Activated T-cell treated with anti-CD3 and anti-CD28 coated beads, Interleukin-2, amount 50 U/mL, for 4 hours (primary cell): ENCODE data around the gene FAP. TPM values are rescaled to one million over a fixed set of nuclear protein-coding genes. Genes with fewer than 3 reads are reported as not detected.

Experiments used
- ATAC-seq, 2 donors: fragments of 200-7000 bp; cut with Tn5 transposase; one replicate each; pipeline ENCODE4 v1.10.0; 2021
- DNase-seq: peaks from one replicate; pipeline ENCODE4 v3.0.0-alpha.2; 2020
- H3K27me3 Mint-ChIP-seq: one replicate; pipeline ENCODE4 v1.8.0; 2021; ENCODE audit warnings: low read depth, mixed read lengths
- H3K36me3 Mint-ChIP-seq: one replicate; pipeline ENCODE4 v1.8.0; 2022; ENCODE audit warnings: mixed read lengths; ENCODE audit not compliant: insufficient read depth
- H3K4me1 Mint-ChIP-seq: one replicate; pipeline ENCODE4 v1.8.0; 2021; ENCODE audit warnings: low read depth, mixed read lengths
- H3K4me3 Mint-ChIP-seq: one replicate; pipeline ENCODE4 v1.8.0; 2021; ENCODE audit warnings: mild to moderate bottlenecking, moderate library complexity, mixed read lengths
- H3K9me3 Mint-ChIP-seq: one replicate; pipeline ENCODE4 v1.8.0; 2021; ENCODE audit warnings: mixed read lengths
- total RNA-seq, 3 donors: library from RNA; stranded (reverse); gene quantifications; one replicate each; pipeline ENCODE4 v1.2.1, GENCODE V29; 2021

Gene FAP
- total RNA-seq, 3 donors from 2014 or later: not detected

DNA sequence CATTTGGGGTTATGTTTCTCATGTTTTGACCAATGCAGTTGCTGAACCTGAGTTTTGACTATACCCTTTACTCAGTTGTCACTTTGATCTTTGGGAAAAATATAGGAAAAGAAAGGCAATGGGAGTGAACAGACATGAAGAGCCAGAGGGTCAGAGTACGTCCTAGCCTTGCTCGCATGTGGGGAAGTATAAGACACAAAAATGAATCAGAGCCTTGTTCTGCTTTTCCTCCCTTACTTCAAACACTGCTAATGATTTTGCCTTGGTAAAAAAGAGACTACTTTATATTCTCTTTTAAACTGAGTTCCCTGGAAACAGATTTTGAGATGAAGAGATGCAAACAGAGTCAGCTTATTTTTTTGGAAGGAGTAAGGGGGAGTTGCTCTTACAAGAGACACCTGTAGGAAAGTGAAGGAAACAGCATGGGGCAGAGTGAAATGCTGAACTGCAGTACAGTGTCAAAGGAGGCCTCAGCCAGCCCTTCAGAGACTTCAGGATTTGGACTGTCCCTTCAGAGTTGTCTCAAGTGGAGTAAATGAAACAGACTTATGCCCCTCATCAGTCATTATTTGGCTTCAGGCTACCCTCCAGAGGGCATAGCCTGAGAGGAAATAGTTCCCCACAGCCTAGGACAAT, 11.1 kb upstream of the FAP start:
- H3K4me1 Mint-ChIP-seq: no peaks in the 10 kb centered on the region
- DNase-seq (no peak), ATAC-seq (no peak)
- H3K36me3 Mint-ChIP-seq: no peaks in the 10 kb centered on the region
- H3K4me3 Mint-ChIP-seq: no peak overlapping the region
- H3K27me3 Mint-ChIP-seq: peaks cover 7% of the 10 kb centered on the region
- H3K9me3 Mint-ChIP-seq: peaks cover 7% of the 10 kb centered on the region

DNA sequence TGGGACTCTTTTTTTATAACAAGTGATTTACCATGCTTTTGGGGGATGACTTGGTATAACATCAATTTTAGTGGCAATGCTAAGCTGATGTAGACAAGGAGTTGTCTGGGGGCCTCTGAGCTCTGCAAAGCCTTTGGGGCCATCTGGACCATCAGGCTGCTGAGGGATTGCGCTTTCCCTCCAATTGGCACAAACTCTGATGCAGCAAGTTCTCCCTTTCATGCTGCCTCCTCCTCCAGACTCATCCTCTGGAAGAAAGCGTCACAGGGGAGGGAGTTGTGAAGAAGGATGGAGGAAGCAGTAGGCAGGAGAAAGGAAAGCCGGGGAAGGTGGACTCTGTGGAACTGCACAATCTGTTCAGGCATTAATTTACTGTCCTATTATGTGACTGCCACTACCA, 10.2 kb upstream of the FAP start:
- Mint-ChIP-seq H3K36me3 (no peaks in the 10 kb centered on the region), H3K9me3 (peaks cover 7% of the 10 kb centered on the region)
- DNase-seq: no peak

DNA sequence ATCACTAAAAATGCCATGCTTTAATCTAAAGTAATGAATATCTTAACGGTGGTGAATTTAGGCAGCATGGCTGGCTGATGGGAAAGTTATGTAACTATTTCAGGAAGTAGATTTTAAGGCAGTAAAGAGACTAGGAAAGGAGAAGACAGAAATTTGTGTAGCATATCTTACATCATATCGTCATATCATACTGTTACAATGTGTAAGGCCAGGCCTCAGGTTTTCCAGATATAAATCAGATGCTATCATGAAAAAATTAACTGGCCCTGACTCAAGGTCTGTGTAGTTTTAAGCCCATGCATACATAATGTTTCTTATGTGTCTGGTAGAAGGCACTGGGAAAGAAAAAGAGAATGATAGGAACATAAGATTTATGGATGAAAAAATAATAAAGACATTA, 8.9 kb upstream of the FAP start:
- ATAC-seq (no peak), DNase-seq (no peak)
- H3K4me3 Mint-ChIP-seq: no peak overlapping the region
- no peaks in the 10 kb centered on the region for H3K36me3 Mint-ChIP-seq
- H3K27me3 Mint-ChIP-seq: peaks cover 3% of the 10 kb centered on the region
- H3K9me3 Mint-ChIP-seq: peaks cover 7% of the 10 kb centered on the region
- H3K4me1 Mint-ChIP-seq: no peaks in the 10 kb centered on the region

More for the DNA sequence above, 10.2 kb upstream of the FAP start:
- no peak for ATAC-seq
- H3K27me3 Mint-ChIP-seq: peaks cover 7% of the 10 kb centered on the region
- H3K4me1 Mint-ChIP-seq: no peaks in the 10 kb centered on the region
- H3K4me3 Mint-ChIP-seq: no peak overlapping the region

DNA sequence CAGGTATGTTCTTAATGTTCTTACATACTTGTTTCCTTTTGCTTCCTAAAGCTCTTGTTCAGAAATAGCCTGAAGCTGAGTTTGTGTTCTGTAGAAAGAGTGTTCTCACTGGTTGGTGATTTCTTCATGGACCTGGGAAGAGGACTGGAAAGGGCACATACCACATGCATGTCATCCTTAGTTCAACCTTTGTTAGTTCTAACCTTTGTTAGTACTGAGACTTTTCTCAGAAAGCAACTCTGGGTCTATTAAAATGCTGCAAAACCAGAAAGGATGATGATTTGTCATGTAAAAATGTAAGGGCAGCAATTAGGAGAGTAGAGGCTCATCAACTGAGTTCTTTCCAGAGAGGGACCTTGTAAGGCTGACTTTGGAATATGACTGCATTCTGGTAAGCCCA, 2.5 kb upstream of the FAP start:
- Mint-ChIP-seq H3K4me1 (no peaks in the 10 kb centered on the region), H3K36me3 (no peaks in the 10 kb centered on the region), H3K9me3 (peaks cover 7% of the 10 kb centered on the region), H3K27me3 (peaks cover 5% of the 10 kb centered on the region), H3K4me3 (no peak overlapping the region)
- no peak for DNase-seq
- ATAC-seq: no peak

DNA sequence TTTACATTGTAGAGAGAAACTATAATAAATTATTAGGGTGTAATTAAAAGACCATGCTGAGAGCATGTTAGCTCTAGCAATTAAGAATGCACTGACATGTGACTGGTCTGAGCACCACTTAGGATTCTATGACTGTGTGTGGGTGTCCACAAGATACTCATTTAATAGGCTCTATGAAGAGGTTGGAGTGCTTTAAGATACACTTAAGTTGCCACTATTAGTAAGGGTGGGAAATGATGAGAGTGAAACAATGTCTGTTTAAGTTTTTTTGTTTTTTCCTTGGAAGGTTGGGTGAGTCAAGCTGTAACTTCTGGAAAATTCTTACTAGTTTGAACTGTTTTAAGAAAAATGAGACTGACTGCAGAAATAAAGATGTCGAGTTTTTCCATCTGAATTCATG, 1.8 kb upstream of the FAP start:
- ATAC-seq (no peak), DNase-seq (no peak)
- no peaks in the 10 kb centered on the region for H3K36me3 Mint-ChIP-seq
- no peak overlapping the region for H3K4me3 Mint-ChIP-seq
- H3K27me3 Mint-ChIP-seq: peaks cover 11% of the 10 kb centered on the region
- no peaks in the 10 kb centered on the region for H3K4me1 Mint-ChIP-seq
- H3K9me3 Mint-ChIP-seq: peaks cover 1% of the 10 kb centered on the region

DNA sequence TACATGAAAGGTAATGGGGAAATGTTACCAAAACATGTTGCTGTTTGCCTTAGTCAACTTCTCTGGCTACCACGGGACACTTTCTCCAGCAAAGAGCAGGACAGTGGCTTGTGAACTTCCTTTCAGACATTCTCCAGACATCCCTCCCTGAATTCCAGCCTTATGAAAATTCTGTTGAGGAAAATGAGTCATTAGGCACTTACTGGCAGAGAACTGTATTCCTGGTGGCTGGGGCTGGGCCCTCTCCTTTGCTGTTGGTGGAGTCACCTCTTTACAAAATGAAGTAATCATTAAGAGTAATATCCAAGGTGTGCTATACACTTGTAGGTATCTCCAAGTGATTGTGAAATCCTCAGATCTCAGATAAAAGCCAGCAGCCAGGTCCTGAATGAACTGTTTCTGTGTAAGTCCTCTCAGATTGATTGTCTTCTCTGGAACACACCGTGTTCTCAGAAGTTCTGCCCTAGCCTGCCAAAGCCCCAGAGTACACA, 1.3 kb upstream of the FAP start:
- no peaks in the 10 kb centered on the region for H3K36me3 Mint-ChIP-seq
- H3K27me3 Mint-ChIP-seq: peaks cover 16% of the 10 kb centered on the region
- no peaks in the 10 kb centered on the region for H3K4me1 Mint-ChIP-seq
- H3K9me3 Mint-ChIP-seq: no peaks in the 10 kb centered on the region
- H3K4me3 Mint-ChIP-seq: no peak overlapping the region
- ATAC-seq: no peak
- DNase-seq: no peak

DNA sequence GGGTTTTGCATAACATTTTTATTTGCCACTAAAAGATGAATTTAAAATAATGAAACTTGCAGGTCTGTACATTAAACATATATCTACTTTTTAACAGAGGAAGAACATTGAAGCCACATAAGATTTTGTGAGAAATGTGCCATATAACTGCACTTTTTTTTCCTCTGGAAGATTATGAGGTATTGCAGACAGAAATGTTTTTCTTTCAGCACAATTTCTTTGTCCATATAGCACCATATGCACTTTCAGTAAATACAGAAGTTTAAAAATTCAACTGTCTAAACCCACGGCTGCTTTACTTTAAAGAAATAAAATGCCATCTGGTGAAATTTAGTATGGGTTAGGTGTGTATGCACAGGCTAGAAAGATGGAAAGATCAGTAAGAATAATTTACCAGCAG, 470 bp upstream of the FAP start:
- Mint-ChIP-seq H3K27me3 (peaks cover 21% of the 10 kb centered on the region), H3K4me3 (no peak overlapping the region), H3K9me3 (no peaks in the 10 kb centered on the region), H3K4me1 (no peaks in the 10 kb centered on the region), H3K36me3 (no peaks in the 10 kb centered on the region)
- DNase-seq: no peak
- no peak for ATAC-seq

DNA sequence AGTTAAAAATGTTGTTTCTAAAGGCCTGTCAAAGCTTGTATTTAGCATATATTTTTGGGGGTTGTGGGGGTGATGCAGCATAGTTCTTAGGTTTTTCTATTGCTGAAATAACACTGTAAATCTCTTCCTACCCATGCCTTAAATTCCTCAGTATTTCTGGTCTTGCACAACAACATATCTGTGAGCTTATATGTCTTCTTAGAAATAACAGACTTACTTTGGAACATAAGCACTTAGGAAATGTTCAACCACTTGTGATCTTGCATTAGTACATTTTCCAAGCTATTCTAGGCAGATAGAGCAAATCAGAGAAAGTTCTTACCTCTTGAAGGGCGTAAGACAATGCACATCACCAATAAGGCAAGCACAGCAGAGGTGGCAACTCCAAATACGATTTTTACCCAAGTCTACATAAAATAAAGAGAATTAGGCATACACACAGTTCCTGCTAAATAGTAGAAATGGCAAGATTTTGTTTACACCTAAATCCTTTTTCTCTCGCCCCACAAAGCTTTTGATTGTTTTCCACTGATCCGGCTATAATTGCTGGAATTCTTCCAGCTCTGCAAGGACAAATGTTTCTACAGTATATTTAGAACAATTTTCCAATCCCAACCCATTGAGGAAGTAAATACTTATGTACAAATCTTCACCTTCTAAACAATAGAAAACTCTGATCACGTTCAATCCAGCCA, 512 bp downstream of the FAP start:
- no peak for ATAC-seq
- Mint-ChIP-seq H3K4me1 (no peaks in the 10 kb centered on the region), H3K27me3 (peaks cover 21% of the 10 kb centered on the region)

DNA sequence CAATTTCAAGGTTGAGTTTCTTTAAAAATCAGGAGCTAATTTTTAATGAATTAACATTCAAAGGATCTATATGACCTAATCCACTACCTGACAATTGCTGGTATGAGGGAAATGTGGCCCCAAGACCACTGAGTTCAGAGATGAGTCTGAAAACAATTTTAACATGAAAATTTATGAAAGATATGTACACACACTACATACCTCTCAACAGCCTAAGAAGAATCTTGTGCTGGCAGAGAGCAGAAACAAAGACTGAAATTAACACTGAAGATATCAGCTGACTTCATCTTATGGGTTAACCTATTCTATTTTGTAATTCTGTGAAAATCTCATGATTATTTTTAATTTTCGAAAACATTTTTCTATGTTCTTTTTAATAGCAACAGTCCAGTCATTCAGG, 1.7 kb downstream of the FAP start:
- ATAC-seq: no peak
- DNase-seq: no peak
- no peaks in the 10 kb centered on the region for H3K4me1 Mint-ChIP-seq
- peaks cover 26% of the 10 kb centered on the region for H3K27me3 Mint-ChIP-seq
- H3K9me3 Mint-ChIP-seq: no peaks in the 10 kb centered on the region
- no peaks in the 10 kb centered on the region for H3K36me3 Mint-ChIP-seq
- no peak overlapping the region for H3K4me3 Mint-ChIP-seq

More for the DNA sequence above, 512 bp downstream of the FAP start:
- H3K9me3 Mint-ChIP-seq: no peaks in the 10 kb centered on the region
- no peaks in the 10 kb centered on the region for H3K36me3 Mint-ChIP-seq
- no peak overlapping the region for H3K4me3 Mint-ChIP-seq
- no peak for DNase-seq

DNA sequence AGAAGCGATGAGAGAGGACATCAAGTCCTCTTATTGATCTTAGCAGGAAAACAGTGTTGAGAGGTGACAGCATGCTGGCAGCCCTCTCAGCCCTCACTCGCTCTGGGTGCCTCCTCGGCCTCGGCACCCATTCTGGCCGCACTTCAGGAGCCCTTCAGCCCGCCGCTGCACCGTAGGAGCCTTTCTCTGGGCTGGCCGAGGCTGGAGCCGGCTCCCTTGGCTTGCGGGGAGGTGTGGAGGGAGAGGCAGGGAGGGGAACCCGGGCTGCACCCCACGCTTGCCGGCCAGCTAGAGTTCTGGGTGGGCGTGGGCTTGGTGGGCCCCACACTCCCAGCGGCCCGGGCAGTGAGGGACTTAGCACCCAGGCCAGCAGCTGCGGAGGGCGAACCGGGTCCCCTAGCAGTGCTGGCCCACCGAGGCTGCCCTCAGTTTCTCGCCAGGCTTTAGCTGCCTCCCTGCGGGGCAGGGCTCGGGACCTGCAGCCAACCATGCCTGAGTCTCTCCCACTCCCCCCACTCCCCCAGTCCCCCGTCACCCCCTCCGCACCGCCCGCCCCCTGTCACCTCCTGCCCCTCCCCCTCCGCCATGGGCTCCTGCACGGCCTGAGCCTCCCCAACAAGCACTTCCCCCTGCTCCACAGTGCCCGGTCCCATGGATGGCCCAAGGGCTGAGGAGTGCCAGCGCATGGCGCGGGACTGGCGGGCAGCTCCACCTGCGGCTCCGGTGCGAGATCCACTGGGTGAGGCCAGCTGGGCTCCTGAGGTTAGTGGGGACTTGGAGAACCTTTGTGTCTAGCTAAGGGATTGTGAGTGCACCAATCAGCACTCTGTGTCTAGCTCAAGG, 8.4 kb downstream of the FAP start:
- no peaks in the 10 kb centered on the region for H3K4me1 Mint-ChIP-seq
- H3K36me3 Mint-ChIP-seq: no peaks in the 10 kb centered on the region
- DNase-seq (no peak), ATAC-seq (no peak)
- no peaks in the 10 kb centered on the region for H3K9me3 Mint-ChIP-seq
- peaks cover 18% of the 10 kb centered on the region for H3K27me3 Mint-ChIP-seq
- no peak overlapping the region for H3K4me3 Mint-ChIP-seq

DNA sequence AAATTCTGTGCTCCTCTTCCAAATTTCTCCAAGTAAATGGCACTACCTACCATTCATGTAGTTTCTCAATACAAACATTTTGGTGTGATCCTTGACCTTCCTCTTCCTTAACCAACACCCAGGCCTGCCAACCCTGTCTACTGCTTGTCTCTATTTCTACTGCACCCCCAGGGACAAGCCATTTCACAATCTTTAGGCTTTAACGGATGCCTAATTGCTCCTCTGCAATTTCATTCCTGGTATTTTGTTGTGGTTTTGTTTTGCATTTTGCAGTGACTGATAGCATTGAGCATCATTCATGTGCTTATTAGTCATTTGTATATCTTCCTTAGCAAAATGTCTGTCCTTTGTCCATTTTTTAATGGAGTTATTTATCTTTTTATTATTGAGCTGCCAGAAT, 10.0 kb downstream of the FAP start:
- Mint-ChIP-seq H3K36me3 (no peaks in the 10 kb centered on the region), H3K9me3 (no peaks in the 10 kb centered on the region), H3K4me1 (no peaks in the 10 kb centered on the region), H3K27me3 (peaks cover 10% of the 10 kb centered on the region), H3K4me3 (no peak overlapping the region)
- DNase-seq (no peak), ATAC-seq (no peak)

DNA sequence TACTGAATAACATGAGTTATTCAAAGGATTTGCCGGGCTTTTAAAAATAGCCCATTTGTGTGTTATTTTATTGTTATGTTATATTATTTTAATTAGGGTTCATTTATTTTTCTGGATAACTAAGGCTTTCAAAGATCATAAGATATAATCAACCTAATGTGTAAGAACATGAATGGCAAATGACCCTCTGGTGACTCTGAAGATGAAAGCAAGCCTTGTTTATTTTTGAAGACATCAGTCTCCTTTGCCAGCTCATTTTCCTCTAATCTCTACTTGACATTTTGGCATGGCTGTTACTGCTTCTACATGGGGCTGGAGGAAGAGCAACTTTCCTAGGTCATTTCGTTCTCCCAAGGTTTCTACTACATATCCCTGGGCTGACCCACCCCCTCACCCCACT, 10.6 kb downstream of the FAP start:
- H3K4me1 Mint-ChIP-seq: no peaks in the 10 kb centered on the region
- no peaks in the 10 kb centered on the region for H3K36me3 Mint-ChIP-seq
- ATAC-seq: no peak
- no peaks in the 10 kb centered on the region for H3K9me3 Mint-ChIP-seq
- DNase-seq: no peak
- peaks cover 12% of the 10 kb centered on the region for H3K27me3 Mint-ChIP-seq
- no peak overlapping the region for H3K4me3 Mint-ChIP-seq

DNA sequence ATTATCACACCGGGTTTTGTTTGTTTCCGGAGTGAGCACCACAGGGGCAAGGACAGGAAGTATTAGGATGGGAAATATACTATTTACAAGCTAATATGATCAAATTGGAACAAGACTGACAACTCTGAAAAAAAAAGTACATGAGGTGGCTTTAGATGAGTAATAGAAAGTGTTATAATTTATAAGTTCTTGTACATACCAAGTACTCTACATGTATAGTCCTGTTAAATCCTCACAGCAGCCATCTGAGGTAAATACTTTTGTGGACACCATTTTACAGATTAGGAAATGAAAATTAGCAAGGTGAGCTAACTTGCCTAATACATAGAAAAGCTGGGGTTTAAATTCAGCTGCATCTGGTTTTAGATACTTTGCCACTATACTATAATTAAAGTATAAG, 11.2 kb downstream of the FAP start:
- peaks cover 7% of the 10 kb centered on the region for H3K27me3 Mint-ChIP-seq
- no peaks in the 10 kb centered on the region for H3K36me3 Mint-ChIP-seq
- no peaks in the 10 kb centered on the region for H3K4me1 Mint-ChIP-seq
- DNase-seq (no peak), ATAC-seq (no peak)
- no peaks in the 10 kb centered on the region for H3K9me3 Mint-ChIP-seq
- no peak overlapping the region for H3K4me3 Mint-ChIP-seq

DNA sequence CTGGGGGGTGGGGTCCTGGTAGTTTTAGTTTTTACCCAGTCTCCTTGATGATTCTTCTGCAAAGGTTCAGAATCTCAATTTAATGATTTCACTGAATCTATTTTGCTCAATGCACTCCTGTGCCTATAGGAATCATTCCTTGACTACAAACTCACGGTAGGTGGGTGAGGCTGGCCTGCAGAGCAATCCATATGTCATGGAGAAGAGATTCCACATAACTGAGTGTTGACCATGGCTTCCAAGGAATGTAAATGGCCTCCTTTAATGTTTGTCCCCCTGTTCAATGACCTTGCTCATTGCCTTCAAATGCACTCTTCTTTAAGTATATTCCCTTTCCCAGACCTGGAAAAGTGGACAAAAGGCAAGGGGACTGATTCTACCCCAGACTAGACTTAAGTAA, 12.5 kb downstream of the FAP start:
- no peak for ATAC-seq
- no peak overlapping the region for H3K4me3 Mint-ChIP-seq
- H3K27me3 Mint-ChIP-seq: peaks cover 4% of the 10 kb centered on the region
- H3K4me1 Mint-ChIP-seq: no peaks in the 10 kb centered on the region
- no peak for DNase-seq
- H3K9me3 Mint-ChIP-seq: no peaks in the 10 kb centered on the region
- no peaks in the 10 kb centered on the region for H3K36me3 Mint-ChIP-seq

DNA sequence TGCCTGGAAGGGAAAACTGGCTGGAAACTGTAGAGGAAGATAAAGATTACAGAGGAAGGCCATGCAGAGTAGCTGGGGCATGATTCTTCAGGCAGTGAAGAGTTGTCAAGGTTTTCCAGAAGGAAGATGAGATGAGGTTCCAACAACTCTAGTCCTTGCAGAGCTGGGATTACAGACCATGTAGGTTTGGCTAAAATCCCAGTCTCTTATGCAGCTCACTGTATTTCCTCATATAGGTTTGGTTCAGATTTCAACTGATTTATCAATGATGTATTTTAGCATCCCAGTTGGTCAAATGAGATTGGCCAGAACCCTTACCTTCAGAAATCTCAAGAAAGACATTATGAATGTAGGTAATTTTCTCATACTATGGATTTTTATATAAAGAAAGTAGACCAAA, 16.4 kb downstream of the FAP start:
- H3K36me3 Mint-ChIP-seq: no peaks in the 10 kb centered on the region
- ATAC-seq (no peak), DNase-seq (no peak)
- peaks cover 9% of the 10 kb centered on the region for H3K27me3 Mint-ChIP-seq
- H3K4me3 Mint-ChIP-seq: no peak overlapping the region
- no peaks in the 10 kb centered on the region for H3K4me1 Mint-ChIP-seq
- H3K9me3 Mint-ChIP-seq: no peaks in the 10 kb centered on the region
